BLaER1 treated with 17β-estradiol and CSF1 and Interleukin-3, amounts not matched to agents 10 nM and 100 nM (cell line): ENCODE data around the gene ARPC5.
A peak's percentile ranks its signal among the peaks of the same experiment; 100 is the strongest.

Source experiments
- H3K27ac ChIP-seq, 11 experiments: shearing (Covaris generic); formaldehyde crosslinking; 2 replicates each; pipeline ENCODE4 v1.8.1; 2022
- H3K27me3 ChIP-seq, 11 experiments: shearing (Covaris generic); formaldehyde crosslinking; 2 replicates each; pipeline ENCODE4 v1.8.1; 2022
- H3K36me3 ChIP-seq, 11 experiments: shearing (Covaris generic); formaldehyde crosslinking; 2 replicates each; pipeline ENCODE4 v1.8.1; 2022
- H3K4me1 ChIP-seq, 10 experiments: shearing (Covaris generic); formaldehyde crosslinking; 2 replicates each; pipeline ENCODE4 v1.8.1; 2022
- H3K4me2 ChIP-seq, 11 experiments: shearing (Covaris generic); formaldehyde crosslinking; 2 replicates each; pipeline ENCODE4 v1.8.1; 2022
- H3K4me3 ChIP-seq, 10 experiments: shearing (Covaris generic); formaldehyde crosslinking; 2 replicates each; pipeline ENCODE4 v1.8.1; 2022
- H3K9ac ChIP-seq, 11 experiments: shearing (Covaris generic); formaldehyde crosslinking; 2 replicates each; pipeline ENCODE4 v1.8.1; 2022
- H3K9me3 ChIP-seq, 11 experiments: shearing (Covaris generic); formaldehyde crosslinking; replicated peaks in 1 of 11; 2 replicates each; pipeline ENCODE4 v1.8.1; 2022
- H4K20me1 ChIP-seq, 11 experiments: shearing (Covaris generic); formaldehyde crosslinking; 2 replicates each; pipeline ENCODE4 v1.8.1; 2022
- Cebpa-rat ChIP-seq, 11 experiments: shearing (Covaris generic); IDR thresholded peaks; 2 replicates each; pipeline ENCODE4 v1.8.1; 2022

ARPC5 gene

DNA sequence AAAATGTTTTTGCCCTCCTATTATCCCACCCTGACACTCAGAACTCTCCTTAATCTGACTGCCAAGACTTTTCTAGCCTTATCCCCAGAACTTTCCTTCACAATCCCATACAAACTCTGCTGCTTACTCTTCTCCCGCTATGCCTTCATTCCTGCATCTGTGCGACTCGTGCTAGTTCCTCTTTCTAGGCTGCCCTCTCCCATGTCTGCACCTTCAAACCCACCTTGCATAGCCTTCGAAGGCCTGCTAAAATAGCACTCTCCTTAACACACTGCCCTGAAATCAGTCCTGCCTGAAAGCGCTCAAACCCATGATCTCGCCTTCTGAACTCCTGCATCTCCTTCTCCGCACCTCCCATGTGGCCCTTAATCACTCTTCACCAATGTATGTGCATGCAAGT lies 42.9 kb downstream of the ARPC5 start:
- no peaks in the 10 kb centered on the region; a peak in 1 of 22 replicates for H4K20me1 ChIP-seq
- peaks cover 51 to 96% (median 89%) of the 10 kb centered on the region in 10 experiments for H3K4me1 ChIP-seq
- peaks cover 0 to 3% (median 0%) of the 10 kb centered on the region in 11 experiments; a peak in 1 of 22 replicates for H3K36me3 ChIP-seq
- H3K27me3 ChIP-seq: no peaks in the 10 kb centered on the region
- H3K9ac ChIP-seq: peak overlapping the region; percentile 30 to 67 (median 58); a peak in 17 of 22 replicates
- H3K4me2 ChIP-seq: peak overlapping the region; percentile 76 to 100 (median 88)
- no peak overlapping the region; a peak in 1 of 20 replicates for H3K4me3 ChIP-seq
- TF ChIP-seq Cebpa-rat (IDR thresholded peaks at IDR 0.05): no peak
- H3K9me3 ChIP-seq: peaks cover 0 to 10% (median 0%) of the 10 kb centered on the region in 11 experiments; a peak in 4 of 22 replicates
- peak overlapping the region; percentile 85 to 98 (median 94) for H3K27ac ChIP-seq

DNA sequence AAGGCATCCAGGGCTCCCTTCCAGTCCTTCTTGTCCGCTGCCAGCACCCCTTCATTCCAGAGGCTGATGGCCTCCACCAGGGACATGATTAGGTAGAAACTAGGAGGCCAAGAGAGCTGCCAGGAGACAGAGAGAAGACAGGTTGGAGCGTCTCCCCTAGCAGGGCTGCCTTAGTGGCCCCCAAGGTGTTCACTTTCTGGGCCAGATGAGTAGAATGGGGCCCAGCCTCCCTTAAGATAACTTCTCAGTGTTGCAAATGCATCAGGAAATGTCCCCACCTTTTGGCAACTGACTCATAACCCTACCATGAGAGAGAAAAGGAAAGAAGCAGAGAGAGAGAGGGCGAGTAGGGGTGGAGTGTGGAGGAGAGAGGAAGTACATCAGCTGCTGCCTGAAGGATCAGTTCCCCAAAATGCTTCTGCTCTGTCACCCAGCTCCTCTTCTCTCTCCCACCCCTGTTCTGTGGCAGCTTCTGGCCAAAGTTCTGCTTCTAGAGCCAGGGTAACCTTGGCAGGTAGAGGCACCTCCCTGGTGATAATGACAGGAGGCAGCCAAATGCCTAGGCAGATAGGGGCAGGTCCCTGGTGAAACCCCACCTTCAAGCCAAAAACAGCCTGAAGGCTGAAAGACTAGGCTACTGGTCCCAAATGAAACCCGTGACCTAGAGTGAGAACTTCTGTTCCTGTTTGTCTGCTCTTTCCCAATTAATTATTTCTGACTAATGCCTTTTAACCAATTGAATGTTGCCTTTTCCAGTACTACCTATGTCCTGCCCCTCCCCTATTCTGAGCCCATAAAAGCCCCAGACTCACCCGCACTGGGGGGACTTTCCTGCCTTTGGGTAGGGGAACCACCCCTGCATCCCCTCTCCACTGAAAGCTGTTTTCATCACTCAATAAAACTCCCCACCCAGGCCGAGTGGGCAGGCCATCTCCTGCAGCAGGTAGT lies 45.1 kb downstream of the ARPC5 start, which contains the start of gene NCF2:
TSS of gene NCF2 (minus strand) at position 216 of the 948 bp plus-strand sequence. CDS start at position 86, 130 bp downstream.
- Histone ChIP-seq H3K27me3 (no peaks in the 10 kb centered on the region), H3K36me3 (peaks cover 0 to 23% (median 18%) of the 10 kb centered on the region in 11 experiments; a peak in 15 of 22 replicates), H3K4me2 (peak within 1 kb of the TSS; percentile 76 to 100 (median 88)), H3K27ac (peak within 1 kb of the TSS; percentile 85 to 98 (median 94)), H3K4me3 (peak within 1 kb of the TSS in 9 of 10 experiments; percentile 36 to 80 (median 66); a peak in 18 of 20 replicates), H4K20me1 (peaks cover 0 to 4% (median 0%) of the 10 kb centered on the region in 11 experiments; a peak in 3 of 22 replicates), H3K9ac (peak within 1 kb of the TSS; percentile 71 to 89 (median 82)), H3K9me3 (peaks cover 0 to 15% (median 0%) of the 10 kb centered on the region in 11 experiments; a peak in 5 of 22 replicates), H3K4me1 (peaks cover 70 to 96% (median 71%) of the 10 kb centered on the region in 10 experiments)
- peak in 9 of 11 experiments; percentile 33 to 88 (median 75); a peak in 17 of 22 replicates for TF ChIP-seq Cebpa-rat (IDR thresholded peaks at IDR 0.05)

DNA sequence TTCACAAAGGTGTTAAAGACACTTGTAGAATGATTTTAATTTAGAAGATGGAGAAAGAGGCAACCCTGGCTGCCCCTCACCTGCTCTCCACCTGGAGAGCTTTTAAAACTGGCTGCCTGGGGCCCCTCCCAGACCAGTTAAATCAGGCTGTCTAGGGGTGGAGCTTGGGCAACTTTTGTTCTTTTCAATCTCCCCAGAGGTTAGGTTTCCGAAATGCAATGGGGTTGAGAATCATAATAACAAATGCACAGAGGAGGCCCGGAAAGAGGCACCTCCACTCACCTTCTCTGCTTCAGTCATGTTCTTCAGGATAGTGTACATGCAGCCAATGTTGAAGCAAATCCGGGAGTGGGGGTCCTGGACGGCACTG lies 45.7 kb downstream of the ARPC5 start:
- Histone ChIP-seq H3K9ac (peak overlapping the region; percentile 71 to 89 (median 82)), H3K4me2 (peak overlapping the region; percentile 76 to 100 (median 88))
- TF ChIP-seq Cebpa-rat (IDR thresholded peaks at IDR 0.05): no peak

DNA sequence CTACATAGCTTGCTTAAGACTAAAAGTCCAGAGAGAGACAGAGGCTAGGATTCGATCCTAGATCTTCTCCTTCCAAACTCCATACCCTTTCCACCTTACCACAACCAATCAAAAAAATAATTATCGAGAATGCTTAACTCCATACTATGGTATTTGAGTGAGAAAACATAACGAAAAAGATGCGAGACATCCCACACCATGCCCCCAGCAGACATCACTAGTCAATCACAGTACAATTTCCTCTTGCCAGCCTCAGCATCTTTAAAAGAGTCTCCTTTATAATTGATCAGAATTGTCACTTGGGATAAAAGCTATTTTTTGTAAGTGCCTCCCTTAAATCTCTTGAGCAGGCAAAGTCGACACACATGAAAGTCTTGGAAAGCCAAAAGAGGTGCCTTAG lies 46.2 kb downstream of the ARPC5 start:
- Histone ChIP-seq H3K4me2 (peak overlapping the region; percentile 76 to 100 (median 88)), H3K9ac (peak overlapping the region; percentile 71 to 89 (median 82)), H4K20me1 (peaks cover 0 to 4% (median 0%) of the 10 kb centered on the region in 11 experiments; a peak in 3 of 22 replicates), H3K27me3 (no peaks in the 10 kb centered on the region), H3K4me1 (peaks cover 63 to 96% (median 71%) of the 10 kb centered on the region in 10 experiments), H3K27ac (peak overlapping the region; percentile 85 to 98 (median 94)), H3K9me3 (peaks cover 0 to 15% (median 0%) of the 10 kb centered on the region in 11 experiments; a peak in 5 of 22 replicates), H3K36me3 (peaks cover 0 to 34% (median 23%) of the 10 kb centered on the region in 11 experiments; a peak in 15 of 22 replicates), H3K4me3 (peak overlapping the region in 9 of 10 experiments; percentile 36 to 80 (median 66); a peak in 18 of 20 replicates)
- TF ChIP-seq Cebpa-rat (IDR thresholded peaks at IDR 0.05): no peak

More for the DNA sequence above, 45.7 kb downstream of the ARPC5 start:
- H4K20me1 ChIP-seq: peaks cover 0 to 4% (median 0%) of the 10 kb centered on the region in 11 experiments; a peak in 3 of 22 replicates
- peak overlapping the region; percentile 85 to 98 (median 94) for H3K27ac ChIP-seq
- peak overlapping the region in 9 of 10 experiments; percentile 36 to 80 (median 66); a peak in 18 of 20 replicates for H3K4me3 ChIP-seq
- peaks cover 64 to 96% (median 71%) of the 10 kb centered on the region in 10 experiments for H3K4me1 ChIP-seq
- no peaks in the 10 kb centered on the region for H3K27me3 ChIP-seq
- peaks cover 0 to 29% (median 23%) of the 10 kb centered on the region in 11 experiments; a peak in 15 of 22 replicates for H3K36me3 ChIP-seq
- H3K9me3 ChIP-seq: peaks cover 0 to 15% (median 0%) of the 10 kb centered on the region in 11 experiments; a peak in 5 of 22 replicates

DNA sequence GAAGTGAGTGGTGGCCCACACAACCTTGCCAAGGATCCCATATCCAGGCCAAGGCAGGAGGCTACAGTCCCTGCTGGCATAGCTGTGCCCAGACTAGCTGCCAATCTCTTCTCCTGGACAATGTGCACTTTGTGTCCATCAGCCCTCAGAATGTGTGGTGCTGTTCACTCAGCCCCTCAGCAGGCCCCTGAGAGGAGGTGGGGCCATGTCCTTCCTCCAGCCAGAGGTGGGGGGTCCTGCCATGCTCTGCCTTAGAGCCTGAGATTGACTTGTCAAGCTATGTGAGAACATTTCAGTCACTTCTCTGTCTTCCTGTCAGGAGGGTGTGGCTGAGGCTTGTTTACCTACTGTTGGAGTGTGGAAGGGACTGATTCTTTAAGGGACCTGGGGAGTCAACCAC lies 46.8 kb downstream of the ARPC5 start:
- peaks cover 0 to 4% (median 0%) of the 10 kb centered on the region in 11 experiments; a peak in 3 of 22 replicates for H4K20me1 ChIP-seq
- H3K4me2 ChIP-seq: peak overlapping the region; percentile 76 to 100 (median 88)
- no peaks in the 10 kb centered on the region for H3K27me3 ChIP-seq
- no peak for TF ChIP-seq Cebpa-rat (IDR thresholded peaks at IDR 0.05)
- H3K9ac ChIP-seq: peak overlapping the region; percentile 22 to 89 (median 82); a peak in 20 of 22 replicates
- peak overlapping the region; percentile 85 to 98 (median 94) for H3K27ac ChIP-seq
- peaks cover 0 to 40% (median 23%) of the 10 kb centered on the region in 11 experiments; a peak in 15 of 22 replicates for H3K36me3 ChIP-seq
- H3K9me3 ChIP-seq: peaks cover 0 to 15% (median 0%) of the 10 kb centered on the region in 11 experiments; a peak in 5 of 22 replicates
- H3K4me1 ChIP-seq: peaks cover 63 to 96% (median 71%) of the 10 kb centered on the region in 10 experiments
- peak overlapping the region in 9 of 10 experiments; percentile 36 to 80 (median 66); a peak in 18 of 20 replicates for H3K4me3 ChIP-seq

DNA sequence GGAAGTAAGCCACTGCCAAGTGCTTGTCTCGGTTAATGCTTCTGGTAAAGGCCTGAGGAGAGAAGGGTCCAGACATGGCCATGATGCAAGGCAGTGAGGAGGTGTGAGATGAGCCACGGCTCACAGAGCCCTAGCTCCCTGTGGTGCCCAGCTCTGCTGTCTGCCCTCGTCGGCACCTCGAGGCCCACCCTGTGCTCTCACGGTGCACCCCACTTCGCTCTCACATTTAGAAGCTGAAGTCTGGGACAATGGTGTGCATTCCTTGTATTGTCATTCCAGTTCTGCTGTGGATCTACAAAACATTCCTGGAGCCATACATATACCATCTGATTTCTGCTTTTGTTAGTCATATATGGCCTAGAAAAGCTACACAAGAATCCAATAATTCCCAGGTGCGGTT lies 48.7 kb downstream of the ARPC5 start:
- Histone ChIP-seq H3K27me3 (no peaks in the 10 kb centered on the region), H3K4me3 (peak overlapping the region in 5 of 10 experiments; percentile 66 to 80 (median 78); a peak in 9 of 20 replicates), H4K20me1 (peaks cover 0 to 4% (median 0%) of the 10 kb centered on the region in 11 experiments; a peak in 3 of 22 replicates), H3K36me3 (peaks cover 0 to 53% (median 23%) of the 10 kb centered on the region in 11 experiments; a peak in 15 of 22 replicates), H3K4me2 (peak overlapping the region in 8 of 11 experiments; percentile 1 to 100 (median 84); a peak in 15 of 22 replicates), H3K9ac (peak overlapping the region in 4 of 11 experiments; percentile 3 to 87 (median 54); a peak in 5 of 22 replicates), H3K9me3 (peaks cover 0 to 15% (median 0%) of the 10 kb centered on the region in 11 experiments; a peak in 5 of 22 replicates), H3K4me1 (peaks cover 63 to 96% (median 71%) of the 10 kb centered on the region in 10 experiments), H3K27ac (peak overlapping the region in 8 of 11 experiments; percentile 6 to 46 (median 26); a peak in 9 of 22 replicates)
- TF ChIP-seq Cebpa-rat (IDR thresholded peaks at IDR 0.05): no peak

DNA sequence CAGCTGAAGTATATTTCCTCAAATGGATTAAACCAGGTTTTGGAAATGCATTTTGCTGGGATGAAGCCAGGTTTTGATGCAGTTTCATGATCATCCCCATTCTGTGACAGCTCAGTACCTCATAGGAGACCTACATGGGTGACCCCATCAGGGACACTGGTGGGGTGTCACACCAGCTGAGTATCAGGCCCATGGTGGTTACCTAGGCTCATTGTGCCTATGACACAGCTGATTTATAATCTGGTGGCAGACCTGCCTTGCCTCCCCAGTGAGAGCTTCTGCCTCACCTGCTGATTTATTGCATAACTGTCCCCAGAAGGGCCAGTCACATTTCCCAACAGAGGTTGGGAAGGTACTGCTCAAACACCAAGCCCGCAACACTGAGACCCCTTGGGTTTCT lies 49.1 kb downstream of the ARPC5 start:
- H3K4me3 ChIP-seq: peak overlapping the region in 4 of 10 experiments; percentile 70 to 80 (median 78); a peak in 8 of 20 replicates
- H3K9ac ChIP-seq: peak overlapping the region in 4 of 11 experiments; percentile 3 to 87 (median 54); a peak in 4 of 22 replicates
- peaks cover 63 to 96% (median 71%) of the 10 kb centered on the region in 10 experiments for H3K4me1 ChIP-seq
- H3K36me3 ChIP-seq: peaks cover 0 to 58% (median 23%) of the 10 kb centered on the region in 11 experiments; a peak in 15 of 22 replicates
- H4K20me1 ChIP-seq: peaks cover 0 to 4% (median 0%) of the 10 kb centered on the region in 11 experiments; a peak in 3 of 22 replicates
- H3K9me3 ChIP-seq: peaks cover 0 to 15% (median 0%) of the 10 kb centered on the region in 11 experiments; a peak in 5 of 22 replicates
- no peak for TF ChIP-seq Cebpa-rat (IDR thresholded peaks at IDR 0.05)
- H3K4me2 ChIP-seq: peak overlapping the region in 8 of 11 experiments; percentile 1 to 100 (median 84); a peak in 15 of 22 replicates
- H3K27ac ChIP-seq: peak overlapping the region in 8 of 11 experiments; percentile 6 to 46 (median 33); a peak in 8 of 22 replicates
- H3K27me3 ChIP-seq: no peaks in the 10 kb centered on the region
